NT2/D1 (cell line): Measurements from ENCODE around the gene ATE1.

Experiments used
- DNase-seq: peaks from one replicate; pipeline ENCODE4 v3.0.0-alpha.2; 2011; ENCODE audit warnings: low read depth, low spot score
- H3K27me3 ChIP-seq: 2 replicates; pipeline ENCODE4 v1.6.0; 2011; ENCODE audit warnings: mild to moderate bottlenecking; ENCODE audit not compliant: insufficient read length, insufficient read depth
- H3K36me3 ChIP-seq: 2 replicates; pipeline ENCODE4 v1.6.1; 2011; ENCODE audit warnings: mild to moderate bottlenecking, low read length, mixed read lengths; ENCODE audit not compliant: insufficient read depth, insufficient read length
- H3K4me1 ChIP-seq: 2 replicates; pipeline ENCODE4 v1.5.1; 2011; ENCODE audit not compliant: insufficient read depth, insufficient read length
- H3K4me3 ChIP-seq: 2 replicates; pipeline ENCODE4 v1.5.1; 2011; ENCODE audit warnings: low read depth; ENCODE audit not compliant: insufficient read length
- H3K9ac ChIP-seq: 2 replicates; pipeline ENCODE4 v1.6.0; 2011; ENCODE audit warnings: low read depth; ENCODE audit not compliant: insufficient read length
- H3K9me3 ChIP-seq: 2 replicates; pipeline ENCODE4 v1.5.1; 2011; ENCODE audit warnings: mild to moderate bottlenecking, low read length; ENCODE audit not compliant: insufficient read depth
- SUZ12 ChIP-seq: IDR thresholded peaks from 2 replicates; pipeline ENCODE4 v1.6.1; 2011; ENCODE audit not compliant: insufficient read length, insufficient read depth; ENCODE audit errors: extremely low read depth
- YY1 ChIP-seq: IDR thresholded peaks from 2 replicates; pipeline ENCODE4 v1.6.1; 2011; ENCODE audit not compliant: insufficient read length, insufficient read depth
- ZNF274 ChIP-seq: IDR thresholded peaks from 2 replicates; pipeline ENCODE4 v1.6.1; 2011; ENCODE audit warnings: mild to moderate bottlenecking, low read depth, low read length

ATE1 gene

GRCh38 chr10:121910673-121911420 lies 17.0 kb downstream of the ATE1 start:
- DNase-seq = no peak
- peaks cover 25% of the 10 kb centered on the region for H3K36me3 ChIP-seq

GRCh38 chr10:121904888-121905287 lies 22.9 kb downstream of the ATE1 start:
- no peak for TF ChIP-seq ZNF274
- no peak for TF ChIP-seq YY1
- TF ChIP-seq SUZ12 = no peak
- Histone ChIP-seq H3K27me3 (no peaks in the 10 kb centered on the region), H3K9ac (no peak overlapping the region), H3K36me3 (peaks cover 10% of the 10 kb centered on the region), H3K4me3 (no peak overlapping the region), H3K4me1 (no peaks in the 10 kb centered on the region), H3K9me3 (no peaks in the 10 kb centered on the region)
- no peak for DNase-seq

More at GRCh38 chr10:121910673-121911420, 17.0 kb downstream of the ATE1 start:
- H3K27me3 ChIP-seq = no peaks in the 10 kb centered on the region
- TF ChIP-seq ZNF274 (no peak), SUZ12 (no peak), YY1 (no peak)
- no peak overlapping the region for H3K9ac ChIP-seq
- no peaks in the 10 kb centered on the region for H3K9me3 ChIP-seq
- no peaks in the 10 kb centered on the region for H3K4me1 ChIP-seq
- no peak overlapping the region for H3K4me3 ChIP-seq

GRCh38 chr10:121900443-121901174 lies 27.2 kb downstream of the ATE1 start:
- no peak overlapping the region for H3K9ac ChIP-seq
- H3K27me3 ChIP-seq = no peaks in the 10 kb centered on the region
- peak; percentile 36 for DNase-seq
- peaks cover 24% of the 10 kb centered on the region for H3K36me3 ChIP-seq
- no peaks in the 10 kb centered on the region for H3K9me3 ChIP-seq
- H3K4me3 ChIP-seq = no peak overlapping the region
- TF ChIP-seq SUZ12 (no peak), ZNF274 (no peak), YY1 (no peak)
- no peaks in the 10 kb centered on the region for H3K4me1 ChIP-seq

- Histone ChIP-seq H3K36me3 (peaks cover 26% of the 10 kb centered on the region), H3K9ac (no peak overlapping the region), H3K4me1 (no peaks in the 10 kb centered on the region), H3K27me3 (no peaks in the 10 kb centered on the region), H3K4me3 (no peak overlapping the region), H3K9me3 (no peaks in the 10 kb centered on the region)
- no peak for DNase-seq
- TF ChIP-seq YY1 (no peak), ZNF274 (no peak), SUZ12 (no peak)
These were observed 28.1 kb downstream of the ATE1 start for GRCh38 chr10:121899727-121900126.

GRCh38 chr10:121891103-121891502 lies 36.7 kb downstream of the ATE1 start:
- peak; percentile 20 for DNase-seq
- H3K27me3 ChIP-seq = no peaks in the 10 kb centered on the region
- peaks cover 7% of the 10 kb centered on the region for H3K36me3 ChIP-seq
- no peak overlapping the region for H3K9ac ChIP-seq
- H3K4me3 ChIP-seq = no peak overlapping the region
- no peak for TF ChIP-seq ZNF274
- no peaks in the 10 kb centered on the region for H3K9me3 ChIP-seq
- no peaks in the 10 kb centered on the region for H3K4me1 ChIP-seq

GRCh38 chr10:121889212-121889611 lies 38.6 kb downstream of the ATE1 start:
- no peaks in the 10 kb centered on the region for H3K4me1 ChIP-seq
- no peaks in the 10 kb centered on the region for H3K27me3 ChIP-seq
- DNase-seq = no peak
- no peak overlapping the region for H3K9ac ChIP-seq
- H3K36me3 ChIP-seq = peaks cover 9% of the 10 kb centered on the region
- no peaks in the 10 kb centered on the region for H3K9me3 ChIP-seq
- H3K4me3 ChIP-seq = no peak overlapping the region
- no peak for TF ChIP-seq ZNF274
- TF ChIP-seq SUZ12 = no peak
- no peak for TF ChIP-seq YY1

- Histone ChIP-seq H3K27me3 (no peaks in the 10 kb centered on the region), H3K36me3 (peaks cover 13% of the 10 kb centered on the region), H3K9ac (no peak overlapping the region), H3K4me3 (no peak overlapping the region), H3K9me3 (no peaks in the 10 kb centered on the region), H3K4me1 (no peaks in the 10 kb centered on the region)
- DNase-seq = peak; percentile 47
- TF ChIP-seq ZNF274 = no peak
These were observed 40.7 kb downstream of the ATE1 start for GRCh38 chr10:121886997-121887622.
